OCI-LY1 (cell line): Measurements from ENCODE around the gene BBS4.

Experiments
- H2AFZ ChIP-seq: fragments of 200-600 bp; sonication (generic), shearing (Covaris generic); 2 replicates; pipeline ENCODE4 v1.6.0; 2014; ENCODE audit warnings: antibody characterized with exemption, mild to moderate bottlenecking, low read length
- H3F3A ChIP-seq: fragments of 200-600 bp; sonication (generic), shearing (Covaris generic); 2 replicates; pipeline ENCODE4 v1.6.0; 2014; ENCODE audit warnings: mild to moderate bottlenecking, antibody characterized with exemption, low read length, moderate library complexity; ENCODE audit not compliant: insufficient read depth
- H3K27ac ChIP-seq: fragments of 200-600 bp; sonication (generic); 2 replicates; pipeline ENCODE4 v1.5.1; 2014; ENCODE audit warnings: low read length, mixed run types, mild to moderate bottlenecking, low read depth; ENCODE audit not compliant: poor library complexity, severe bottlenecking
- H3K27me3 ChIP-seq: fragments of 200-600 bp; sonication (generic); 2 replicates; pipeline ENCODE4 v1.6.0; 2014; ENCODE audit warnings: antibody characterized with exemption, mild to moderate bottlenecking, low read length, moderate library complexity; ENCODE audit not compliant: insufficient read depth
- H3K36me3 ChIP-seq: fragments of 200-600 bp; sonication (generic); 2 replicates; pipeline ENCODE4 v1.6.1; 2014; ENCODE audit warnings: mild to moderate bottlenecking, antibody characterized with exemption, low read length, moderate library complexity, mixed read lengths; ENCODE audit not compliant: insufficient read depth
- H3K4me1 ChIP-seq: fragments of 200-600 bp; sonication (generic); 2 replicates; pipeline ENCODE4 v1.5.1; 2014; ENCODE audit warnings: mild to moderate bottlenecking, low read length, moderate library complexity; ENCODE audit not compliant: insufficient read depth, severe bottlenecking
- H3K4me2 ChIP-seq: fragments of 200-600 bp; sonication (generic), shearing (Covaris generic); 2 replicates; pipeline ENCODE4 v1.6.1; 2014; ENCODE audit warnings: low read length
- H3K4me3 ChIP-seq: fragments of 200-600 bp; sonication (generic); 2 replicates; pipeline ENCODE4 v1.5.1; 2014; ENCODE audit warnings: low read length, low read depth, mild to moderate bottlenecking, mixed read lengths; ENCODE audit not compliant: poor library complexity, severe bottlenecking
- H3K79me2 ChIP-seq: fragments of 200-600 bp; shearing (Covaris generic); 2 replicates; pipeline ENCODE4 v1.6.1; 2016; ENCODE audit warnings: mixed run types, low read length, mixed read lengths; ENCODE audit not compliant: insufficient read depth
- H3K9ac ChIP-seq: fragments of 200-600 bp; sonication (generic), shearing (Covaris generic); 2 replicates; pipeline ENCODE4 v1.6.1; 2014; ENCODE audit warnings: mild to moderate bottlenecking, low read length, mixed read lengths
- H3K9me2 ChIP-seq: fragments of 200-600 bp; sonication (generic), shearing (Covaris generic); 2 replicates; pipeline ENCODE4 v1.6.1; 2014; ENCODE audit warnings: low read depth, mild to moderate bottlenecking, low read length, mixed read lengths
- H3K9me3 ChIP-seq: fragments of 200-600 bp; shearing (Covaris generic); 2 replicates; pipeline ENCODE4 v1.6.1; 2014; ENCODE audit warnings: low read length, mixed read lengths
- H4K20me1 ChIP-seq: fragments of 200-600 bp; sonication (generic), shearing (Covaris generic); 2 replicates; pipeline ENCODE4 v1.6.0; 2016; ENCODE audit warnings: mild to moderate bottlenecking, low read length; ENCODE audit not compliant: insufficient read depth
- CTCF ChIP-seq: fragments of 200-600 bp; sonication (generic), shearing (Covaris generic); IDR thresholded peaks from 2 replicates; pipeline ENCODE4 v1.5.1; 2017; ENCODE audit warnings: mild to moderate bottlenecking, antibody characterized with exemption, low read length, moderate library complexity, mixed read lengths
- EZH2 ChIP-seq: fragments of 200-600 bp; sonication (generic), shearing (Covaris generic); IDR thresholded peaks from 2 replicates; pipeline ENCODE4 v1.8.0; 2017; ENCODE audit warnings: borderline replicate concordance, mixed run types, mild to moderate bottlenecking, antibody characterized with exemption, low read length, moderate library complexity, mixed read lengths

The BBS4 gene

GRCh38 chr15:72733941-72734738, 48.1 kb downstream of the BBS4 start:
- no peak overlapping the region for H2AFZ ChIP-seq
- no peaks in the 10 kb centered on the region for H3K9me2 ChIP-seq
- no peak overlapping the region for H3K4me2 ChIP-seq
- peaks cover 72% of the 10 kb centered on the region for H3K36me3 ChIP-seq
- no peaks in the 10 kb centered on the region for H3K79me2 ChIP-seq
- no peaks in the 10 kb centered on the region for H3K9me3 ChIP-seq
- H3K9ac ChIP-seq = no peak overlapping the region
- no peaks in the 10 kb centered on the region for H3K4me1 ChIP-seq
- TF ChIP-seq EZH2 = no peak
- no peak for TF ChIP-seq CTCF
- no peaks in the 10 kb centered on the region for H4K20me1 ChIP-seq
- no peak overlapping the region for H3K27ac ChIP-seq
- H3K27me3 ChIP-seq = no peaks in the 10 kb centered on the region
- H3F3A ChIP-seq = no peaks in the 10 kb centered on the region
- no peak overlapping the region for H3K4me3 ChIP-seq

- H3F3A ChIP-seq = no peaks in the 10 kb centered on the region
Observed at GRCh38 chr15:72735111-72735510, 49.1 kb downstream of the BBS4 start.

GRCh38 chr15:72737061-72737460, 51.1 kb downstream of the BBS4 start:
- no peaks in the 10 kb centered on the region for H3K9me3 ChIP-seq
- TF ChIP-seq CTCF (no peak), EZH2 (no peak)
- no peak overlapping the region for H2AFZ ChIP-seq
- no peak overlapping the region for H3K4me3 ChIP-seq
- no peaks in the 10 kb centered on the region for H3K27me3 ChIP-seq
- H3K36me3 ChIP-seq = peaks cover 90% of the 10 kb centered on the region
- no peak overlapping the region for H3K9ac ChIP-seq
- peaks cover 9% of the 10 kb centered on the region for H3K4me1 ChIP-seq
- H3K79me2 ChIP-seq = no peaks in the 10 kb centered on the region
- no peaks in the 10 kb centered on the region for H3F3A ChIP-seq
- H3K9me2 ChIP-seq = no peaks in the 10 kb centered on the region
- H4K20me1 ChIP-seq = no peaks in the 10 kb centered on the region
- no peak overlapping the region for H3K27ac ChIP-seq
- H3K4me2 ChIP-seq = no peak overlapping the region

More at GRCh38 chr15:72735111-72735510, 49.1 kb downstream of the BBS4 start:
- Histone ChIP-seq H3K9me2 (no peaks in the 10 kb centered on the region), H3K79me2 (no peaks in the 10 kb centered on the region), H2AFZ (no peak overlapping the region), H3K27me3 (no peaks in the 10 kb centered on the region), H3K9ac (no peak overlapping the region), H3K4me3 (no peak overlapping the region), H3K36me3 (peaks cover 82% of the 10 kb centered on the region), H4K20me1 (no peaks in the 10 kb centered on the region), H3K4me2 (no peak overlapping the region), H3K4me1 (peaks cover 2% of the 10 kb centered on the region), H3K9me3 (no peaks in the 10 kb centered on the region), H3K27ac (no peak overlapping the region)
- no peak for TF ChIP-seq CTCF
